ENCODE data around the gene LHFPL3. TPM values are rescaled to one million over a fixed set of nuclear protein-coding genes. Genes with fewer than 3 reads are reported as not detected.

Gene LHFPL3
- total RNA-seq, 1 experiment from 2014 or later = not detected

DNA sequence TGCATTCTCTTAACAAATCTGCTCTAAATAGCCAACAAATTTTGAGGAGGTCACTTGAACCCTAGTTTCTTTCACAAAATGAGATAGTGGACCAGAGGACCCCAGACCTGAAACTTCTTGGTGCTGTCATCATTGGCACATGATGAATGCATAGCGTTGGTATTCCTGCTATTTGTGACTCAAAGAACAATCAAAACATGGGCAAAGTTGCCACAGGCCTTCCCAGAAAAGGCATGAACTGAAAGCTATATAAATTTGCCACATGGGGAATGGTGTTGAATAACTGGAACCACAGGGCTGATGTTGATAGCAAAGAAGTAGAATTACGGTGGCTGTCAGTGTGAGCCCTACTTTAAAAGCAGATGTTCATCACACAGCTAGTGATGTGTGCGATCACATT lies 465.8 kb downstream of the LHFPL3 start:
- Histone ChIP-seq H3K14ac (ENCODE audit: insufficient read depth, low read length) (no peak overlapping the region), H4K20me1 (ENCODE audit: control insufficient read depth, insufficient read depth, insufficient read length) (no peaks in the 10 kb centered on the region), H3K56ac (ENCODE audit: insufficient read length, low read depth, low read length) (no peak overlapping the region), H4K5ac (ENCODE audit: insufficient read length, low read depth, low read length) (no peak overlapping the region), H2AFZ (ENCODE audit: low read length) (no peak overlapping the region), H3T11ph (ENCODE audit: low read length) (no peak overlapping the region), H3K27me3 (ENCODE audit: insufficient read depth, low read length) (no peaks in the 10 kb centered on the region), H3K9ac (ENCODE audit: extremely low read depth, insufficient read length, low read length) (no peak overlapping the region), H2BK20ac (ENCODE audit: low read depth, low read length, poor library complexity, severe bottlenecking) (no peak overlapping the region), H2BK5ac (ENCODE audit: insufficient read length, low read length) (no peak overlapping the region), H3K23me2 (ENCODE audit: insufficient read length, low read depth, low read length, poor library complexity, severe bottlenecking) (no peaks in the 10 kb centered on the region), H3K4me2 (ENCODE audit: insufficient read depth, insufficient read length, low read length) (no peak overlapping the region), H3K27ac (ENCODE audit: insufficient read length, low read depth, low read length) (no peak overlapping the region), H3K23ac (ENCODE audit: insufficient read length, low read depth, low read length) (no peak overlapping the region), H2AK5ac (ENCODE audit: insufficient read length, low read length) (no peak overlapping the region), H2BK120ac (ENCODE audit: low read depth, low read length, poor library complexity, severe bottlenecking) (no peak overlapping the region), H3K79me1 (ENCODE audit: insufficient read depth, low read depth, low read length, poor library complexity, severe bottlenecking) (no peaks in the 10 kb centered on the region), H3K4me1 (ENCODE audit: insufficient read depth, low read length) (no peaks in the 10 kb centered on the region), H2BK15ac (ENCODE audit: low read depth, low read length) (no peak overlapping the region), H3K18ac (ENCODE audit: insufficient read length, low read depth, low read length) (no peak overlapping the region), H4K8ac (replicated peaks; ENCODE audit: insufficient read length, low read depth, low read length) (no peak overlapping the region), H3K9me3 (ENCODE audit: control insufficient read depth, low read depth, low read length) (no peaks in the 10 kb centered on the region), H2BK12ac (ENCODE audit: insufficient read length, low read depth, low read length) (no peak overlapping the region), H3K4ac (ENCODE audit: low read depth, low read length) (no peak overlapping the region), H4K91ac (ENCODE audit: insufficient read length, low read depth, low read length) (no peak overlapping the region), H3K79me2 (ENCODE audit: insufficient read depth, low read length) (no peaks in the 10 kb centered on the region)
- DNase-seq = no peak
- no CpG with 5 or more reads among the region's 3 CpGs for WGBS (ENCODE audit: extremely low coverage, insufficient read length, low lambda C conversion rate)
- Mint-ChIP-seq H3K4me1 (peaks cover 6 to 8% of the 10 kb centered on the region in 2 experiments), H3K4me3 (no peak overlapping the region), H3K9me3 (no peaks in the 10 kb centered on the region), H3K27ac (no peak overlapping the region), H3K36me3 (ENCODE audit: insufficient read depth in 1 of 3, low read depth in 3 of 3) (no peaks in the 10 kb centered on the region), H3K27me3 (ENCODE audit: low read depth) (peaks cover 4% of the 10 kb centered on the region)
- no peak for TF ChIP-seq CTCF (conservative IDR thresholded peaks at IDR 0.05)
